ENCODE results near the gene CFAP46. TPM values are rescaled to one million over a fixed set of nuclear protein-coding genes. Genes with fewer than 3 reads are reported as not detected.

The CFAP46 gene
- total and polyA plus RNA-seq, 2 experiments from 2014 or later = 3.1 to 5.4 TPM

DNA sequence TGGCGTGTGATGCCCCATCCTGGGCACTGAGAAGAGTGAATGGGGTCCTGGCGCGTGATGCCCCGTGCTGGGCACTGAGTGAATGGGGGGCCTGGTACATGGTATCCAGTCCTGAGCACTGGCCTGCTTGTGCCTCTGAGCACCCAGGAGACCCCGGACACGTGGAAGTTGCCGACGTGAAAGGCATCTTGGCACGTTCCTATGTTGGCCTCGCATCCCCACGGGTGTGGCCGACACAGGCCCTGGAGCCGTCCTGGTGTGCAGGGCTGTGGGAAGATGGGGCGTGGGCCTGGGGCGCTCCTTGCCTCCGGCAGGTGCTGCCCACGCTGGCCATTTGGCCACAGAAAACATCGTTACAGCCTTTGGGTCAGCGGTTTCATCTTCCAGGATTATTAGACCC lies 35.5 kb downstream of the CFAP46 start:
- no peak overlapping the region for H3K4me3 Mint-ChIP-seq

More for the DNA sequence above, 35.5 kb downstream of the CFAP46 start:
- no peaks in the 10 kb centered on the region for H3K27me3 ChIP-seq (ENCODE audit: insufficient read depth)
- H3K4me1 Mint-ChIP-seq = peaks cover 21% of the 10 kb centered on the region
- no peaks in the 10 kb centered on the region for H3K79me2 ChIP-seq (replicated peaks; ENCODE audit: insufficient read depth)
- no peaks in the 10 kb centered on the region for H3F3A ChIP-seq (replicated peaks; ENCODE audit: low read depth)
- H4K20me1 ChIP-seq (replicated peaks; ENCODE audit: insufficient read depth) = no peaks in the 10 kb centered on the region
- H2AFZ ChIP-seq = no peak overlapping the region
- no peaks in the 10 kb centered on the region for H3K36me3 ChIP-seq (ENCODE audit: insufficient read depth)
- no peak overlapping the region for H3K27ac ChIP-seq (ENCODE audit: low read depth)
- ATAC-seq (no peak), DNase-seq (ENCODE audit: low spot score) (no peak)
- no peaks in the 10 kb centered on the region for H3K4me1 ChIP-seq (ENCODE audit: insufficient read depth)
- H3K9me2 ChIP-seq (ENCODE audit: insufficient read depth) = no peaks in the 10 kb centered on the region
- TF ChIP-seq ZNF114 (CRISPR knock-in tag; IDR thresholded peaks at IDR 0.05) = no peak
- TF ChIP-seq, protein P1, sequence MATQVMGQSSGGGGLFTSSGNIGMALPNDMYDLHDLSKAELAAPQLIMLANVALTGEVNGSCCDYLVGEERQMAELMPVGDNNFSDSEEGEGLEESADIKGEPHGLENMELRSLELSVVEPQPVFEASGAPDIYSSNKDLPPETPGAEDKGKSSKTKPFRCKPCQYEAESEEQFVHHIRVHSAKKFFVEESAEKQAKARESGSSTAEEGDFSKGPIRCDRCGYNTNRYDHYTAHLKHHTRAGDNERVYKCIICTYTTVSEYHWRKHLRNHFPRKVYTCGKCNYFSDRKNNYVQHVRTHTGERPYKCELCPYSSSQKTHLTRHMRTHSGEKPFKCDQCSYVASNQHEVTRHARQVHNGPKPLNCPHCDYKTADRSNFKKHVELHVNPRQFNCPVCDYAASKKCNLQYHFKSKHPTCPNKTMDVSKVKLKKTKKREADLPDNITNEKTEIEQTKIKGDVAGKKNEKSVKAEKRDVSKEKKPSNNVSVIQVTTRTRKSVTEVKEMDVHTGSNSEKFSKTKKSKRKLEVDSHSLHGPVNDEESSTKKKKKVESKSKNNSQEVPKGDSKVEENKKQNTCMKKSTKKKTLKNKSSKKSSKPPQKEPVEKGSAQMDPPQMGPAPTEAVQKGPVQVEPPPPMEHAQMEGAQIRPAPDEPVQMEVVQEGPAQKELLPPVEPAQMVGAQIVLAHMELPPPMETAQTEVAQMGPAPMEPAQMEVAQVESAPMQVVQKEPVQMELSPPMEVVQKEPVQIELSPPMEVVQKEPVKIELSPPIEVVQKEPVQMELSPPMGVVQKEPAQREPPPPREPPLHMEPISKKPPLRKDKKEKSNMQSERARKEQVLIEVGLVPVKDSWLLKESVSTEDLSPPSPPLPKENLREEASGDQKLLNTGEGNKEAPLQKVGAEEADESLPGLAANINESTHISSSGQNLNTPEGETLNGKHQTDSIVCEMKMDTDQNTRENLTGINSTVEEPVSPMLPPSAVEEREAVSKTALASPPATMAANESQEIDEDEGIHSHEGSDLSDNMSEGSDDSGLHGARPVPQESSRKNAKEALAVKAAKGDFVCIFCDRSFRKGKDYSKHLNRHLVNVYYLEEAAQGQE (IDR thresholded peaks at IDR 0.05; ENCODE audit: unreplicated experiment) = no peak
- TF ChIP-seq POLR2AphosphoS5 (IDR thresholded peaks at IDR 0.05; ENCODE audit: low read depth) = no peak
- TF ChIP-seq, protein P2, sequence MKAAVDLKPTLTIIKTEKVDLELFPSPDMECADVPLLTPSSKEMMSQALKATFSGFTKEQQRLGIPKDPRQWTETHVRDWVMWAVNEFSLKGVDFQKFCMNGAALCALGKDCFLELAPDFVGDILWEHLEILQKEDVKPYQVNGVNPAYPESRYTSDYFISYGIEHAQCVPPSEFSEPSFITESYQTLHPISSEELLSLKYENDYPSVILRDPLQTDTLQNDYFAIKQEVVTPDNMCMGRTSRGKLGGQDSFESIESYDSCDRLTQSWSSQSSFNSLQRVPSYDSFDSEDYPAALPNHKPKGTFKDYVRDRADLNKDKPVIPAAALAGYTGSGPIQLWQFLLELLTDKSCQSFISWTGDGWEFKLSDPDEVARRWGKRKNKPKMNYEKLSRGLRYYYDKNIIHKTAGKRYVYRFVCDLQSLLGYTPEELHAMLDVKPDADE (IDR thresholded peaks at IDR 0.05) = no peak
- TF ChIP-seq CREB1 (CRISPR knock-in tag; IDR thresholded peaks at IDR 0.05; ENCODE audit: low read depth) = no peak
- no peak for TF ChIP-seq EZH2phosphoT487 (IDR thresholded peaks at IDR 0.05; ENCODE audit: unreplicated experiment)
- TF ChIP-seq ZNF331 (CRISPR knock-in tag; IDR thresholded peaks at IDR 0.05; ENCODE audit: low read depth) = no peak
- no peak for TF ChIP-seq STAT1 (IDR thresholded peaks at IDR 0.05; ENCODE audit: unreplicated experiment)
- TF ChIP-seq JUNB (IDR thresholded peaks at IDR 0.05; ENCODE audit: unreplicated experiment) = no peak
- TF ChIP-seq, protein P3, sequence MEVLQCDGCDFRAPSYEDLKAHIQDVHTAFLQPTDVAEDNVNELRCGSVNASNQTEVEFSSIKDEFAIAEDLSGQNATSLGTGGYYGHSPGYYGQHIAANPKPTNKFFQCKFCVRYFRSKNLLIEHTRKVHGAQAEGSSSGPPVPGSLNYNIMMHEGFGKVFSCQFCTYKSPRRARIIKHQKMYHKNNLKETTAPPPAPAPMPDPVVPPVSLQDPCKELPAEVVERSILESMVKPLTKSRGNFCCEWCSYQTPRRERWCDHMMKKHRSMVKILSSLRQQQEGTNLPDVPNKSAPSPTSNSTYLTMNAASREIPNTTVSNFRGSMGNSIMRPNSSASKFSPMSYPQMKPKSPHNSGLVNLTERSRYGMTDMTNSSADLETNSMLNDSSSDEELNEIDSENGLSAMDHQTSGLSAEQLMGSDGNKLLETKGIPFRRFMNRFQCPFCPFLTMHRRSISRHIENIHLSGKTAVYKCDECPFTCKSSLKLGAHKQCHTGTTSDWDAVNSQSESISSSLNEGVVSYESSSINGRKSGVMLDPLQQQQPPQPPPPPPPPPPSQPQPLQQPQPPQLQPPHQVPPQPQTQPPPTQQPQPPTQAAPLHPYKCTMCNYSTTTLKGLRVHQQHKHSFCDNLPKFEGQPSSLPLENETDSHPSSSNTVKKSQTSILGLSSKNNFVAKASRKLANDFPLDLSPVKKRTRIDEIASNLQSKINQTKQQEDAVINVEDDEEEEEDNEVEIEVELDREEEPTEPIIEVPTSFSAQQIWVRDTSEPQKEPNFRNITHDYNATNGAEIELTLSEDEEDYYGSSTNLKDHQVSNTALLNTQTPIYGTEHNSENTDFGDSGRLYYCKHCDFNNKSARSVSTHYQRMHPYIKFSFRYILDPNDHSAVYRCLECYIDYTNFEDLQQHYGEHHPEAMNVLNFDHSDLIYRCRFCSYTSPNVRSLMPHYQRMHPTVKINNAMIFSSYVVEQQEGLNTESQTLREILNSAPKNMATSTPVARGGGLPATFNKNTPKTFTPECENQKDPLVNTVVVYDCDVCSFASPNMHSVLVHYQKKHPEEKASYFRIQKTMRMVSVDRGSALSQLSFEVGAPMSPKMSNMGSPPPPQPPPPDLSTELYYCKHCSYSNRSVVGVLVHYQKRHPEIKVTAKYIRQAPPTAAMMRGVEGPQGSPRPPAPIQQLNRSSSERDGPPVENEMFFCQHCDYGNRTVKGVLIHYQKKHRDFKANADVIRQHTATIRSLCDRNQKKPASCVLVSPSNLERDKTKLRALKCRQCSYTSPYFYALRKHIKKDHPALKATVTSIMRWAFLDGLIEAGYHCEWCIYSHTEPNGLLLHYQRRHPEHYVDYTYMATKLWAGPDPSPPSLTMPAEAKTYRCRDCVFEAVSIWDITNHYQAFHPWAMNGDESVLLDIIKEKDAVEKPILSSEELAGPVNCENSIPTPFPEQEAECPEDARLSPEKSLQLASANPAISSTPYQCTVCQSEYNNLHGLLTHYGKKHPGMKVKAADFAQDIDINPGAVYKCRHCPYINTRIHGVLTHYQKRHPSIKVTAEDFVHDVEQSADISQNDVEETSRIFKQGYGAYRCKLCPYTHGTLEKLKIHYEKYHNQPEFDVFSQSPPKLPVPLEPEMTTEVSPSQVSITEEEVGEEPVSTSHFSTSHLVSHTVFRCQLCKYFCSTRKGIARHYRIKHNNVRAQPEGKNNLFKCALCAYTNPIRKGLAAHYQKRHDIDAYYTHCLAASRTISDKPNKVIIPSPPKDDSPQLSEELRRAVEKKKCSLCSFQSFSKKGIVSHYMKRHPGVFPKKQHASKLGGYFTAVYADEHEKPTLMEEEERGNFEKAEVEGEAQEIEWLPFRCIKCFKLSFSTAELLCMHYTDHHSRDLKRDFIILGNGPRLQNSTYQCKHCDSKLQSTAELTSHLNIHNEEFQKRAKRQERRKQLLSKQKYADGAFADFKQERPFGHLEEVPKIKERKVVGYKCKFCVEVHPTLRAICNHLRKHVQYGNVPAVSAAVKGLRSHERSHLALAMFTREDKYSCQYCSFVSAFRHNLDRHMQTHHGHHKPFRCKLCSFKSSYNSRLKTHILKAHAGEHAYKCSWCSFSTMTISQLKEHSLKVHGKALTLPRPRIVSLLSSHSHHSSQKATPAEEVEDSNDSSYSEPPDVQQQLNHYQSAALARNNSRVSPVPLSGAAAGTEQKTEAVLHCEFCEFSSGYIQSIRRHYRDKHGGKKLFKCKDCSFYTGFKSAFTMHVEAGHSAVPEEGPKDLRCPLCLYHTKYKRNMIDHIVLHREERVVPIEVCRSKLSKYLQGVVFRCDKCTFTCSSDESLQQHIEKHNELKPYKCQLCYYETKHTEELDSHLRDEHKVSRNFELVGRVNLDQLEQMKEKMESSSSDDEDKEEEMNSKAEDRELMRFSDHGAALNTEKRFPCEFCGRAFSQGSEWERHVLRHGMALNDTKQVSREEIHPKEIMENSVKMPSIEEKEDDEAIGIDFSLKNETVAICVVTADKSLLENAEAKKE (CRISPR knock-in tag; IDR thresholded peaks at IDR 0.05) = no peak
- no peak for TF ChIP-seq EZH2 (IDR thresholded peaks at IDR 0.05; ENCODE audit: low read depth, unreplicated experiment)
- TF ChIP-seq NANOG (IDR thresholded peaks at IDR 0.05; ENCODE audit: borderline replicate concordance) = no peak
- TF ChIP-seq, protein P4, sequence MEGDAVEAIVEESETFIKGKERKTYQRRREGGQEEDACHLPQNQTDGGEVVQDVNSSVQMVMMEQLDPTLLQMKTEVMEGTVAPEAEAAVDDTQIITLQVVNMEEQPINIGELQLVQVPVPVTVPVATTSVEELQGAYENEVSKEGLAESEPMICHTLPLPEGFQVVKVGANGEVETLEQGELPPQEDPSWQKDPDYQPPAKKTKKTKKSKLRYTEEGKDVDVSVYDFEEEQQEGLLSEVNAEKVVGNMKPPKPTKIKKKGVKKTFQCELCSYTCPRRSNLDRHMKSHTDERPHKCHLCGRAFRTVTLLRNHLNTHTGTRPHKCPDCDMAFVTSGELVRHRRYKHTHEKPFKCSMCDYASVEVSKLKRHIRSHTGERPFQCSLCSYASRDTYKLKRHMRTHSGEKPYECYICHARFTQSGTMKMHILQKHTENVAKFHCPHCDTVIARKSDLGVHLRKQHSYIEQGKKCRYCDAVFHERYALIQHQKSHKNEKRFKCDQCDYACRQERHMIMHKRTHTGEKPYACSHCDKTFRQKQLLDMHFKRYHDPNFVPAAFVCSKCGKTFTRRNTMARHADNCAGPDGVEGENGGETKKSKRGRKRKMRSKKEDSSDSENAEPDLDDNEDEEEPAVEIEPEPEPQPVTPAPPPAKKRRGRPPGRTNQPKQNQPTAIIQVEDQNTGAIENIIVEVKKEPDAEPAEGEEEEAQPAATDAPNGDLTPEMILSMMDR (conservative IDR thresholded peaks at IDR 0.05; ENCODE audit: low read depth in 2 of 2) = no peak
- H3K27ac Mint-ChIP-seq = no peak overlapping the region
- no peak overlapping the region for H3K4me3 ChIP-seq
- H3K9me3 Mint-ChIP-seq = no peaks in the 10 kb centered on the region; the same call in 2 of the 3 replicates
- H3K36me3 Mint-ChIP-seq (ENCODE audit: low read depth) = no peaks in the 10 kb centered on the region; the same call in 2 of the 3 replicates
- H3K27me3 Mint-ChIP-seq (ENCODE audit: insufficient read depth, low read depth, poor library complexity) = peaks cover 10% of the 10 kb centered on the region
- H3K4me2 ChIP-seq = no peak overlapping the region
